Measurements from ENCODE around the gene FCN1.

DNA sequence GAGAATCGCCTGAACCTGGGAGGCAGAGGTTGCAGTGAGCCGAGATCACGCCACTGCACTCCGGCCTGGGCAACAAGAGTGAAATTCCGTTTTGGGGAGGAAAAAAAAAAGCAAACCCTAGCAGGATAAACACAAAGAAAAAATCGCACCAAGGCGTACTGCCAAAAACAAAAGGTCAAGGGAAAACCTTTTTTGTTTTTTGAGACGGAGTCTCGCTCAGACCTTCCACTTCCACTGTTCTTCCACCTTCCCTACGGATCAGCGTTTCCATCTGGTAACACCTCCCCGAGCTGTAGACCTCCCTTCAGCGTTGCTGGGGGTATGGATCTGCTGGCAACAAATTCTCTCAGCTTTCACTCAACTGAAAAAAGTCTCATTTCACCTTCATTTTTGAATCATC, 57.2 kb downstream of the FCN1 start:
- TF ChIP-seq CTCF (conservative IDR thresholded peaks at IDR 0.05; ENCODE audit: low read length) (no peak), EZH2phosphoT487 (IDR thresholded peaks at IDR 0.05; ENCODE audit: borderline replicate concordance) (no peak)

Data from Loucy (cell line).